ENCODE results near the gene PANX1.

The PANX1 gene

DNA sequence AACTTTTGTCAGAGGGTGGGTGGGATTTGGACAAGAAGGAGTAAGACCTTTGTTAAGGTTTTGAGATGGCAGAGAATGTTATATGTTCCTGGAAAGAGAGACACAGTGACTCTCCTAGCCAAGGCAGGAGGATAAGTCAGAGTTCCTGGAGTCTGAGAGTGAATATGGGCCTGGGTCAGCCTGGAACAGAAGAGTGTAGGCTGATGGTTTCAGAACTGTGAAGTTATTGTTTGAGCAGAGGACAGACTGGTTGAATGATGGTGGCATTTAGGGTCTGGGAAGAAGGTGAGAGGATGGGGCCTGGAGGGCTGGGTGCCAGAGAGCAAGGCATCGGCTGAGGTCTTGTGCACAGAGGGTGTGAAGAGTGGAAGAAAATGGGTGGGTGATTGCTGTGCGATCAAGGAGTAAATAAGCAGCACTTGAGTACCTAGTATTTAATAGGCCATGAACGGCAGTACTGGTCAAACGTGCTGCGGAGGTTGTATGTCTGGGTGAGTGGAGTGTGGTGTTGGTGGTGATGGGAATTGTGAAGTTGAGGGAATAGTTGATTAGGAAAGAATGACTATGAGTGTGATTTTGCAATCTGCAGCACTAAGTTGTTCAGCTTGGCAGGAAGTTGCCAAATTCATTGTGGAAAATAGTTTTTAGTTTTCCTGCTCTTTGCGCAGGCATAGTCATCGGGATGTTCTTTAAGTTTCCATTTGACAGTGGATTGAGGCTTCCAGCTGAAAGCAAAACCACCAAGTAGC lies 1.8 kb downstream of the PANX1 start:
- no peak for DNase-seq

DNA sequence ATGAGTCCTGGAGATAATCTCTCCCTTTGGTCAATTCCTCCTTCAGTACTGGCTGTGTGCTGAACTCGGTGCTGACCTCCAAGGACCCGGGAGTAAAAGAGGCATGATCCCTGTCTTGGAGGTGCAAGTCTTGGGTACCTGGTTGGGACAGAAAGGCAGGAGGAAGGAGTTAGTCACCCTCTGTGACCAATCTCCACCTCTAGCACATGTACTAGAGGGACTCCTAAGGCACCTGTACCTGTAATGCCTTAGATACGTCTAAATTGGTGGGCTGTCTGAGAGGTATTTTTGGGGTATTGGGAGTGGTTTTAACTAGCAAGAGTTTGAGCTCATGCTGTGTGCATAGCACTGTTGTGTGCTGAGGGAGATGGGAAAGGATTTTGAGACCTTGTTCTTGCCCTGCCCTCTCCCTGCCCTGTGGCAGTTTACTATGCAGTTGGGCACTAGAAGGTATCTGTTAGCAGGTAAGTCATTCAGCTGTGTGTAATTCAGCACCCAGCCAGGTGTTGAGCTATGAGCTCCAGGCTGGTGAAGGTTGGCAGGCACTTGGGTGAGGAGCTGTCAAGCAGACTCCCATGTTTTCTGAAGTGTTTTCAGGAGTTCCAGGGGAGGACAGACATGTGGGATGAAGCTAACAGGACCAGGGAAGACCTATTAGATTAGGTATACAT lies 2.5 kb downstream of the PANX1 start:
- no peak for DNase-seq

- DNase-seq: no peak
Measured at GRCh38 chr11:94131718-94132115, 3.1 kb downstream of the PANX1 start.

GRCh38 chr11:94132152-94132558 lies 3.5 kb downstream of the PANX1 start:
- DNase-seq: no peak

DNA sequence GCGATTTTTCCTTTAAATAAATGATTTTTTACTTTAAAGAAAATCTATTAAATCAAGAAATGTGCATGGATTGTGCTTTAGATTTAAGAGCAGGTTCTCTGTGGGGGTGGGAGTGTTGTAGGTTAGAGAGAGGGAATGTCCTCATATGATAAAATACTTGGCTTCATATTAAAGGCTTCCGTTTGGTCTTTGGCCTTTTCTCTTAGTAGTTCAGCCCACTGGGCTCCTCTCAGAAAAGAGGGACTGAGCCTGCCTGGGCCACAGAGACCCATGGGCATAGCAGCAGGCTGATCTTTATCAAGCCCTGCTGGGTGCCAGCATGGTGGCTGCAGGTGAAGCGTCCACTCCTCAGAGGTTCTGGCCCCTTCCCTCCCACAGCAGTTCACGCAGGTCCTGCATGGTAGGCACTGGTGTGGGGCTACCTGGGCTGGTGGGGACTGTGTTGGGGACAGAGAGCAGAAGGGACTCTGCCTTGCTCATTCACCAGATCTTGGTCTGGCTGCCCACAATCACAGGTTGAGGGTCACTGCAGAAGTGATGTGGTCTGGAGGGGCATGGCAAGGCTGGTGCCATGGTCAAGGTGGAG lies 4.3 kb downstream of the PANX1 start:
- no peak for DNase-seq

- DNase-seq: no peak
Measured at GRCh38 chr11:94133752-94134151, 5.1 kb downstream of the PANX1 start.

- DNase-seq: no peak
Measured at GRCh38 chr11:94134651-94135512, 6.2 kb downstream of the PANX1 start.

DNA sequence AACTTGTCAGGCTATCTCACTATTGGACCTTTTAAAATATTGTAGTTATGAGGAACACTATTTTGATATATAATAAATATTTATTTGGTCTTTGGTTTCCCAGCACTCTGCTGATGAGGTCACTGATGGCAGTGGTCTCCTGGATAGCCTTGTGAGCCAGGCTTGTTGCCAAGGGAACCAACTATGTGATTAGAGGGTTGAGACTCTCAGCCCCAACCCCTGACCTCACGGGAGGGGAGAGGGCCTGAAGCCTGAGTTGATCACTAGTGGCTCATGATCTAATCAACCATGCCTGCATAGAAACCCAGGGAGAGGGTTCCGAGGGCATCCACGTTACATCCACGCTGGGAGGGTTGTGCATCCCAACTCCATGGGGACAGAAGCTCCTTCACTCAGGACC lies 10.8 kb downstream of the PANX1 start:
- DNase-seq: no peak

DNA sequence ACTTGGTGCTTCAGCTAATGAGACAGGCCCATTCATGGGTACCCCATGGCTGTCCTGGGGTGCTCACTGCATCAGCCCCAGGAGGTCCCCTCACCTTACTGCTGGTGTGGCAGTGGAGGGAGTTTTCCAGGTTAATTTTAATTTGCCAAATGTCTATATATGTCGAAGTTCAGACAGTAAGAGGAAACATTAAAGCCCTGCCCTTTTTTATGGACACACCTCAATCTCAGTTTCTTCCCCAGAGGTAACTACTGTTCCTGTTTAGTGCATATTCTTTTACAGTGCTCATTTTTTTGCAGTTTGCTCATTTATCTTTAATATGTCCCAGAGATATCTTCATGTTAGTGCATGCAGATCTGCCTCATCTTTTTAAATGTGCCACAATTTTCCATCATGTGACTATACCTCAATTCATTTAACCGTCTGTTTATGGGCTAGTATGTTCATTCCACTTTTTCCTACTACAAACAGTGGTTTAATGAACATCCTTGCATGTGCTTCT lies 11.6 kb downstream of the PANX1 start:
- no peak for DNase-seq

GRCh38 chr11:94141511-94142307 lies 13.1 kb downstream of the PANX1 start:
- no peak for DNase-seq

GRCh38 chr11:94142308-94143281 lies 14.0 kb downstream of the PANX1 start:
- DNase-seq: no peak

GRCh38 chr11:94144216-94144615 lies 15.6 kb downstream of the PANX1 start:
- no peak for DNase-seq

DNA sequence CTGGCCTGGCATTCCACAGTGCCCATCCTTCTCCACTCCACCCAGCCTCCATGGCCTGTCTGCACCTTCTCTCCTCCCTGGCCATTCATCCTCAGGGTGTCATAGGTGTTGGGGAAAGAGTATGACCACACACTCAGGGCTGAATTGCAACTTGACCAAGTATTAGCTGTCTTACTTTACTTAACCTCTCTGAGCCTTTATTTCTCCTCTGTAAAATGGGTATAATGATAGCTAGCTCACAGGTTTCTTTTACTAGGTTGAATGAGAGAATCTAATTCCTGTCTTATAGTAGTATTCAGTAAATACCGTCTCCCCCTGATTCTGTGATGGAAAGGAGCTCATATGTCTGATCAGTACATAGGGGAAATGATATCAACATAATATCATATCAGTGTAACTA lies 16.0 kb downstream of the PANX1 start:
- no peak for DNase-seq

DNA sequence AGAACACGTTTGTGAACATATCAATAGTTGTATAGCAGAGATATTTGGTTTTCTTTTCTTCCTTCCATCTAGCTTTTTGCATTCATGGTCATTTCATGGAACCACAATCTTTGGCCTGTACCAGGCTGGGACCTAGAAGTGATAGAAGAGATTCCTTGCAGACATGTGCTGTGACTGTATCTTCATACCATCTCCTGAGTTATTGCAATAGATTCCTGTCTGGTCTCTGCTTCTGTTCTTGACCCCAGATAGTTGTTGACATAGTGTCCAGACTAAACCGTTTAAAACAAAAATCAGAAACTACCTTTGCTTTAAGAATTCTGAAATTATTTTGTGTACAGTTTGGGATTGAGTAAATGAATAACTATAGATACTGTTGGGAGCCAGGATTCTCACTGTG lies 16.8 kb downstream of the PANX1 start:
- no peak for DNase-seq

GRCh38 chr11:94145916-94146315 lies 17.3 kb downstream of the PANX1 start:
- no peak for DNase-seq

GRCh38 chr11:94147433-94147845 lies 18.8 kb downstream of the PANX1 start:
- no peak for DNase-seq

GRCh38 chr11:94148189-94148588 lies 19.5 kb downstream of the PANX1 start:
- no peak for DNase-seq

DNA sequence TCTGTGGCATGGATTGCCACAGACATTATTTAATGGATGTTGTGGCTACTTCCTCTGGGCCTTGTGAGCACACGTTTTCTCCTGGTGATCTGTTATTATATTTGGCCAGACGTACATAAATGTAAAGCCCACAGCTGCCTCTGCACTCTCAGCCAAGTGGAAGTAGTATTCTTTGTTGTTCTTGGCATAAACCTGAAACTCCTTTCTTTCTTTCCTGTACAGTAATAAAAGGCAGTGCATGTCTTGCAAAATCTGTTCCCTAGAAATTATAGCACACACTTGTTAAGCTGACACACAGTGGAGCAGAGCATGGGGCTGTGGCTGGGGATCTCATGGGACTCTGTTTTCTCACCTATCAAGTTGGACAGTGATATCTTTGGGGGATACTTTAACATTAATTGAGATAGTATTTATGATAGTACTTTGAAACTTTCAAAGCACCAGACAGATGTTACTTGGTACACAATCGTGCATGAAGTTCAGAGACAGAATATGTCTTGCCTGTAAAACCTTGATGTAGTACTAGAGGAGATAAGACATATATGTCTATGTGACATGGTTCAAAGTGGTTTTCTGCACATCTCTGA lies 20.9 kb downstream of the PANX1 start:
- DNase-seq: no peak

GRCh38 chr11:94150056-94150455 lies 21.4 kb downstream of the PANX1 start:
- DNase-seq: no peak
